ENCODE measurements around the gene LRRC8B. TPM values are rescaled to one million over a fixed set of nuclear protein-coding genes. Genes with fewer than 3 reads are reported as not detected.

Gene LRRC8B
- total and polyA plus RNA-seq, 2 of the 13 experiments (the other 11 are each of a cell fraction or from before 2014, with no cell fraction given): 4.9 to 7.6 TPM

DNA sequence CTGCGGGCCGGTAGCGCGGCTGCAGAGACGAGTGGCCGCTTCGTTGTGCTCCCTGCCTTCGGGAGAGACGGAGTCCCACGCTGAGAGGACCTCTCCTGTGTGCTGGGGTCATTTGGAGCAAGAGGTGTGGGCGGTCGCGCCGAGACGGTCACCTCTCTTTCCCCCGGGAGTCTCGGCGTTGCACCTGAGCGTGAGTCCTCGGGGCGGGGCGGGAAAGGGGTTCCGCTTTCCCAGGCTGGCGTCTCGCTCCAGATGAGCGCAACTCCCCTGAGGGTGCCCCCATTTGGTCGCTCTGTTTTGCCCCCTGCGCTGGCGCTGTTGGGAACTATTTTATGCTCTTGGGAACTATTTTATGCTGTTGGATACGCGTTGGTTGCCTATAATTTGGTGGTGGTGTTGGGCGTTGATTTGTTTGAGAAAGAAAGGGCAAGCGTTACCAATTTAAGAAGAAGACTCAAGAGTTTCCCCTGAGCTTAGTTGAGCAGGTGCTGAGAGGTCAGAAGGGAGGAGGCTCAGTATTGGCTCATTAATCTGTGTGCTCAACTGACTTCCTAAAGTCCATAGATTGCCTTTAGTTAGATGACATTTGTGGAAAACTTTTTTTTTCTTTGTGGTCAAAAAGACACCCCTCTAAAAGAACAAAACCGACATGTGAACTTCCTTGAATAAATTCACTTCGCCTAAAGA lies 683 bp downstream of the LRRC8B start (continued):
- TF ChIP-seq ZNF20 (CRISPR knock-in tag; IDR thresholded peaks at IDR 0.05): no peak
- TF ChIP-seq, protein P1, sequence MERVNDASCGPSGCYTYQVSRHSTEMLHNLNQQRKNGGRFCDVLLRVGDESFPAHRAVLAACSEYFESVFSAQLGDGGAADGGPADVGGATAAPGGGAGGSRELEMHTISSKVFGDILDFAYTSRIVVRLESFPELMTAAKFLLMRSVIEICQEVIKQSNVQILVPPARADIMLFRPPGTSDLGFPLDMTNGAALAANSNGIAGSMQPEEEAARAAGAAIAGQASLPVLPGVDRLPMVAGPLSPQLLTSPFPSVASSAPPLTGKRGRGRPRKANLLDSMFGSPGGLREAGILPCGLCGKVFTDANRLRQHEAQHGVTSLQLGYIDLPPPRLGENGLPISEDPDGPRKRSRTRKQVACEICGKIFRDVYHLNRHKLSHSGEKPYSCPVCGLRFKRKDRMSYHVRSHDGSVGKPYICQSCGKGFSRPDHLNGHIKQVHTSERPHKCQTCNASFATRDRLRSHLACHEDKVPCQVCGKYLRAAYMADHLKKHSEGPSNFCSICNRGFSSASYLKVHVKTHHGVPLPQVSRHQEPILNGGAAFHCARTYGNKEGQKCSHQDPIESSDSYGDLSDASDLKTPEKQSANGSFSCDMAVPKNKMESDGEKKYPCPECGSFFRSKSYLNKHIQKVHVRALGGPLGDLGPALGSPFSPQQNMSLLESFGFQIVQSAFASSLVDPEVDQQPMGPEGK (CRISPR knock-in tag; IDR thresholded peaks at IDR 0.05): peak; percentile 43; the same call in 1 of the 2 replicates
- TF ChIP-seq KMT2B (CRISPR knock-in tag; IDR thresholded peaks at IDR 0.05): peak; percentile 41
- TF ChIP-seq, protein P2, sequence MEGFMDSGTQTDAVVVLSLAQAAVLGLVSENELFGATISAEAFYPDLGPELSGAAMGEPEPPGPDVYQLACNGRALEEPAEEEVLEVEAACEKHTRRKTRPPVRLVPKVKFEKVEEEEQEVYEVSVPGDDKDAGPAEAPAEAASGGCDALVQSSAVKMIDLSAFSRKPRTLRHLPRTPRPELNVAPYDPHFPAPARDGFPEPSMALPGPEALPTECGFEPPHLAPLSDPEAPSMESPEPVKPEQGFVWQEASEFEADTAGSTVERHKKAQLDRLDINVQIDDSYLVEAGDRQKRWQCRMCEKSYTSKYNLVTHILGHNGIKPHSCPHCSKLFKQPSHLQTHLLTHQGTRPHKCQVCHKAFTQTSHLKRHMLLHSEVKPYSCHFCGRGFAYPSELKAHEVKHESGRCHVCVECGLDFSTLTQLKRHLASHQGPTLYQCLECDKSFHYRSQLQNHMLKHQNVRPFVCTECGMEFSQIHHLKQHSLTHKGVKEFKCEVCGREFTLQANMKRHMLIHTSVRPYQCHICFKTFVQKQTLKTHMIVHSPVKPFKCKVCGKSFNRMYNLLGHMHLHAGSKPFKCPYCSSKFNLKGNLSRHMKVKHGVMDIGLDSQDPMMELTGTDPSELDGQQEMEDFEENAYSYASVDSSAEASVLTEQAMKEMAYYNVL (CRISPR knock-in tag; IDR thresholded peaks at IDR 0.05; ENCODE audit: borderline replicate concordance): no peak
- TF ChIP-seq ARNT2 (CRISPR knock-in tag; IDR thresholded peaks at IDR 0.05; ENCODE audit: low read depth): peak; percentile 20; the same call in 1 of the 2 replicates
- TF ChIP-seq, protein P3, sequence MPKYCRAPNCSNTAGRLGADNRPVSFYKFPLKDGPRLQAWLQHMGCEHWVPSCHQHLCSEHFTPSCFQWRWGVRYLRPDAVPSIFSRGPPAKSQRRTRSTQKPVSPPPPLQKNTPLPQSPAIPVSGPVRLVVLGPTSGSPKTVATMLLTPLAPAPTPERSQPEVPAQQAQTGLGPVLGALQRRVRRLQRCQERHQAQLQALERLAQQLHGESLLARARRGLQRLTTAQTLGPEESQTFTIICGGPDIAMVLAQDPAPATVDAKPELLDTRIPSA (CRISPR knock-in tag; IDR thresholded peaks at IDR 0.05; ENCODE audit: borderline replicate concordance): 0 out of 2 replicates have a peak, but pooled peaks have one; percentile 28

DNA sequence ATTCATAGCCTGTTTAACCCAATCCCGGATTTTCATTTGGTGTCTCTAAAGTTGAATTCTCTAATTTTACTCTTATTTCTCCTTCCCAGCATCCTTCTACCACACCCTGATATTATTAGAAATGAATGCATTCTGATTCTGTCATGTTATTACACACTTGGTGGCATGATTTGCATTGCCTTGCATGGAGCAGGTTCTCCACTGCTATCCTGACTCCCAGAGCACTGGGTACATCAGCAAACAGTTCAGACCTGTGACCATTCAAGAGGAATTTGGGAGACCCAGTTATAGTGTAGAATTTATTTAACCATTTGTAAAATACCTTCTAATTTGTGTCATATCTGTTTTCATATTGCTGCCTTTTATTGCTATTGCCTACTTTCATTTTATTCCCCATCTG lies 2.6 kb downstream of the LRRC8B start:
- POLR2A ChIA-PET: no interaction called here
- Histone ChIP-seq H3K4me2 (ENCODE audit: low read depth, low read length) (no peak overlapping the region), H3K4me3 (replicated peaks in 1 of 3; ENCODE audit: insufficient read depth in 1 of 3, low read depth in 2 of 3, low read length in 3 of 3) (no peak overlapping the region), H3K4me1 (ENCODE audit: insufficient read depth, low read length) (peaks cover 59% of the 10 kb centered on the region), H3K27me3 (ENCODE audit: control insufficient read depth in 1 of 2, insufficient read depth in 2 of 2, low read length in 2 of 2) (no peaks in the 10 kb centered on the region; a peak in 1 of 5 replicates), H3K9me3 (ENCODE audit: low read length) (no peaks in the 10 kb centered on the region), H3K27ac (ENCODE audit: extremely low read length, insufficient read depth, low read length) (no peak overlapping the region), H3K79me2 (ENCODE audit: insufficient read depth, low read length) (peaks cover 29% of the 10 kb centered on the region), H4K20me1 (ENCODE audit: insufficient read depth, low read length) (no peaks in the 10 kb centered on the region), H2AFZ (ENCODE audit: low read length) (no peak overlapping the region), H3K9ac (ENCODE audit: insufficient read depth, low read depth, low read length) (no peak overlapping the region), H3K36me3 (replicated peaks in 1 of 2; ENCODE audit: control insufficient read depth in 1 of 2, insufficient read depth in 2 of 2, low read length in 2 of 2) (no peaks in the 10 kb centered on the region)
- ATAC-seq (no peak), FAIRE-seq (no peak), DNase-seq (ENCODE audit: low spot score) (no peak)
- in situ Hi-C loops (cut with HindIII; ENCODE audit: extremely low pct_ligation_motif_present, low pct_unique_long_range_greater_than_20kb) (no loop called here), intact Hi-C loops (cut with micrococcal nuclease; ENCODE audit: unreplicated experiment) (loop anchor here (10.0 kb wide), 1 partner anchor 632 kb away; the partner anchor contains the start of gene GTF2B)
- BruUV-seq (replicated peaks): no TSS peak
- WGBS (ENCODE audit: low lambda C conversion rate): 89% methylated on average over 1 of the region's 1 CpG
- TF ChIP-seq PHF21A (CRISPR knock-in tag; IDR thresholded peaks at IDR 0.05) (no peak), ZSCAN20 (CRISPR knock-in tag; IDR thresholded peaks at IDR 0.05; ENCODE audit: borderline replicate concordance) (no peak)
- CTCF ChIA-PET (ENCODE audit: low intra/inter-chr PET ratio, low total read pairs): no interaction called here
